ENCODE results near the gene CCSER1. TPM values are rescaled to one million over a fixed set of nuclear protein-coding genes. Genes with fewer than 3 reads are reported as not detected.

Gene CCSER1
- total RNA-seq, 4 donors from 2014 or later = 27.5 to 66.5 (median 54.3) TPM

DNA sequence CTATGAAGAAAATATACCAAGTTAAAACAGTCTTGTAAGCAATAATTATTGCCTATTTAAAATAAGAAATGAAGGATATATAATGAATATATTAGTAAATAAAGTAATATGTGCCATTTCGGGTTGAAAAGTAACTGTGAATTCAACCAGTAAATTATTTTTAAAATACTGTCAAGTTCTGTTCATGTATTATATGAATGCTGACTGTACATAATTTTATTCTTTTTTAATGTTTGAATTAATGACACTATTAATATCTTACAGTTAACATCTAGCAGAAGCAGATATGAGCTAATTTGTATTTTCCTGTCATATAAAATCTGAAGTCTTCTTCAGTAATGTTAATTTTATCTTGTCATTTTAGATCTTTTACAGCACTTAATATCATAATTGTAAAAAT, 632.9 kb downstream of the CCSER1 start:
- TF ChIP-seq, protein P1, sequence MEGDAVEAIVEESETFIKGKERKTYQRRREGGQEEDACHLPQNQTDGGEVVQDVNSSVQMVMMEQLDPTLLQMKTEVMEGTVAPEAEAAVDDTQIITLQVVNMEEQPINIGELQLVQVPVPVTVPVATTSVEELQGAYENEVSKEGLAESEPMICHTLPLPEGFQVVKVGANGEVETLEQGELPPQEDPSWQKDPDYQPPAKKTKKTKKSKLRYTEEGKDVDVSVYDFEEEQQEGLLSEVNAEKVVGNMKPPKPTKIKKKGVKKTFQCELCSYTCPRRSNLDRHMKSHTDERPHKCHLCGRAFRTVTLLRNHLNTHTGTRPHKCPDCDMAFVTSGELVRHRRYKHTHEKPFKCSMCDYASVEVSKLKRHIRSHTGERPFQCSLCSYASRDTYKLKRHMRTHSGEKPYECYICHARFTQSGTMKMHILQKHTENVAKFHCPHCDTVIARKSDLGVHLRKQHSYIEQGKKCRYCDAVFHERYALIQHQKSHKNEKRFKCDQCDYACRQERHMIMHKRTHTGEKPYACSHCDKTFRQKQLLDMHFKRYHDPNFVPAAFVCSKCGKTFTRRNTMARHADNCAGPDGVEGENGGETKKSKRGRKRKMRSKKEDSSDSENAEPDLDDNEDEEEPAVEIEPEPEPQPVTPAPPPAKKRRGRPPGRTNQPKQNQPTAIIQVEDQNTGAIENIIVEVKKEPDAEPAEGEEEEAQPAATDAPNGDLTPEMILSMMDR (IDR thresholded peaks at IDR 0.05) = no peak
- TF ChIP-seq POLR2A (IDR thresholded peaks at IDR 0.05) = no peak
- no peak for DNase-seq
- H3K27me3 ChIP-seq = no peaks in the 10 kb centered on the region
- no peak overlapping the region for H3K27ac ChIP-seq
- H3K4me1 ChIP-seq = no peaks in the 10 kb centered on the region
- no peak overlapping the region for H3K4me3 ChIP-seq
- no peaks in the 10 kb centered on the region for H3K9me3 ChIP-seq
- H3K36me3 ChIP-seq = no peaks in the 10 kb centered on the region

DNA sequence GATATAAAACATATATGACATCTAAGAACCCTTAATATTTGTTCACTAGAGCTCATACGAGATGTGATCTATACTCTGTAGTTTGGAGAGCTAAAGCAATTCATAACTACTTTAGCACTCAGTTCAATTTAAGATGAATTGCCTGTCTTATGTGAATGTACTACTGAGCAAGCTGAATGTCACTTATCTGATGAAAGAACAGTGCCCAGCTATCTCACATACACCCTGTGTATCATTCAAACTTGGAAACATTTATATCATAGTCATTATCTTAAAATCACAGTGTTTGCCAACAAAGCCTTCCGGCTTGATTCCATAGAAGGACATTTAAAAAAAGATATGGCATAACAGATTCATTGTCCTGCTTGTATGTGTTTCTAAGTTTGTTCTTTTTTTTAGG, 639.6 kb downstream of the CCSER1 start:
- Histone ChIP-seq H3K4me1 (no peaks in the 10 kb centered on the region), H3K27ac (no peak overlapping the region), H3K9me3 (no peaks in the 10 kb centered on the region), H3K36me3 (no peaks in the 10 kb centered on the region), H3K27me3 (no peaks in the 10 kb centered on the region), H3K4me3 (no peak overlapping the region)
- TF ChIP-seq, protein P1 (IDR thresholded peaks at IDR 0.05) = no peak
- no peak for TF ChIP-seq POLR2A (IDR thresholded peaks at IDR 0.05)
- DNase-seq = no peak

DNA sequence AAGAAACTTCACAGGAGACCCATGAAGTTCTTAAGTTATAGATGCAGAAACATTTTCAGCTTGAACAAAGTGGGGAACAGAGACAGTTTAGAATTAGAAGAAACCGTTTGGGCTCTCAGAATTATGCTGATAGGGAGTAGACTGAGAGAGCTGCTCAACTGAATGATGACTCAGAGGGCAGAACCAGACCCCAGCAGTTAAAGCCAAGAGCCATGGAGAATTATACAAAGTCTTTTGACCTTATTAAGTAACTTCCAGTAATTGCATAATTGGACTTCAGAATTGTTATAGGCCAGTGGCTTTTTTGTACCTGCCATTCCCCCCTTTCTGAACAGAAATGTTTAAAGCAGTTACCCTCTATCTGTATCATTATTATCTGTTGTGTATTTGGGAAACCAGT, 642.1 kb downstream of the CCSER1 start:
- Histone ChIP-seq H3K27me3 (no peaks in the 10 kb centered on the region), H3K27ac (no peak overlapping the region), H3K36me3 (no peaks in the 10 kb centered on the region), H3K4me1 (no peaks in the 10 kb centered on the region), H3K9me3 (no peaks in the 10 kb centered on the region), H3K4me3 (no peak overlapping the region)
- no peak for DNase-seq
- TF ChIP-seq POLR2A (IDR thresholded peaks at IDR 0.05) = no peak
- TF ChIP-seq, protein P1 (IDR thresholded peaks at IDR 0.05) = no peak

DNA sequence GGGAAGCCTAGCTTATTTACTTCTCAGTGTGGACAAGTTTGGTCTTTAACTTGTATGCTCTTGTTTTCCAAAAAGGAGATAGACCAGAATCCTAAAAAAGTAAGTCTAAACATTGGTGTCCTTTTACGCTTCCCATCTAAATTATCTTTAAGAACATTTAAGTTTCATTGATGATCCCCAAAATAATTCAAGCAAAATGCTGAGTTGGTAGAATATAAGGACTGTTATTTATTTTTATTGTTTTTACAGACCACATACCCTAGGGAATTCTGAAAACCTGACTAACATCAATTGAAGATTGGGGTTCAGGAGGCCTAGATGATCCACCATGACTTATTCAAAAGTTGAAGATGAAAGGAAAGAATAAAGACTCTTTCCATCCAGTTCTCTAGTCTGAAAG, 653.0 kb downstream of the CCSER1 start:
- H3K9me3 ChIP-seq = no peaks in the 10 kb centered on the region
- no peaks in the 10 kb centered on the region for H3K36me3 ChIP-seq
- DNase-seq = no peak
- TF ChIP-seq, protein P1 (IDR thresholded peaks at IDR 0.05) = no peak
- TF ChIP-seq POLR2A (IDR thresholded peaks at IDR 0.05) = no peak
- H3K27ac ChIP-seq = no peak overlapping the region
- H3K4me1 ChIP-seq = no peaks in the 10 kb centered on the region
- no peaks in the 10 kb centered on the region for H3K27me3 ChIP-seq
- H3K4me3 ChIP-seq = no peak overlapping the region

DNA sequence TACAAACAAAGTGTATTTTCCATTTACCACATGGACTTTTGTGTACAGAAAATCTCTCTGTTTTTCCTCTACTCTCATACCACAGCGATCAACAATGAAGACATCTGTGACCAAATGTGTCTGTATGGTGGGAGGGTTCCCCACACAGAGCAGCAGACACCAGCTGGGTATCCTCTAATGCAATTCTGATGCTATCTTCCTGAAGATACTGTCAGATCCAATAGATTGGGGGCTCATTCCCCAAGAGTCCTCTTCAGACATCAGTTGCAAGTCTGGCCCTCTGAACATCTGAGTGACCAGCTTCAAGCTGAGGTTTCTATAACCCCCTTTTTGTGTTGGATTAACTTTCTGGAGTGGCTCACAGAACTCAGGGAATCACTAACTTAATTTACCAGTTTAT, 659.4 kb downstream of the CCSER1 start:
- no peak for DNase-seq
- Histone ChIP-seq H3K27ac (no peak overlapping the region), H3K4me1 (no peaks in the 10 kb centered on the region), H3K36me3 (no peaks in the 10 kb centered on the region), H3K27me3 (no peaks in the 10 kb centered on the region), H3K4me3 (no peak overlapping the region), H3K9me3 (no peaks in the 10 kb centered on the region)
- no peak for TF ChIP-seq POLR2A (IDR thresholded peaks at IDR 0.05)

DNA sequence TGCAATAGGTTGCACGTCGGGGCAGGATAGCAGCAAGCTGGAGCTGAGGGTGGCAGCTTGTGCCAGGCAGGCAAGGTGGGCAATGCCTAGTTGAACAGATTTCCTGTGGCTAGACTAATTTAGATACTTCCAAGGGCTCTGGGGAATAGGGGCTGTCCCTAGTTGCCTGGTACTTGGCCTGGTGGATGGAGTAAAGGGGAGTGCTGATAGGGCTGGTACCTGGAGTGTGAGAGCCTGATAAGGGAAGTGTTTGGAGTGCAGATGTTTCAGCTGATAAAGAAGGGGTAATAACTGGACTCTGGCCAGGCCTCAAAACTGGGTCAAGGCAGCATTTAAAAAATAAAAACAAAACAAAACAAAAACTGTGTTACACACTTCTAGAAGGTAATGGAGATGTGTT, 665.5 kb downstream of the CCSER1 start:
- Histone ChIP-seq H3K36me3 (no peaks in the 10 kb centered on the region), H3K4me1 (no peaks in the 10 kb centered on the region), H3K9me3 (no peaks in the 10 kb centered on the region), H3K27ac (no peak overlapping the region), H3K4me3 (no peak overlapping the region), H3K27me3 (no peaks in the 10 kb centered on the region)
- no peak for DNase-seq
- TF ChIP-seq, protein P1 (IDR thresholded peaks at IDR 0.05) = no peak
- TF ChIP-seq POLR2A (IDR thresholded peaks at IDR 0.05) = no peak
